Hematopoietic multipotent progenitor cell treated with erythropoietin and hydrocortisone succinate and interleukin-3 and kit ligand, for 17 days (in vitro differentiated cells): Measurements from ENCODE around the gene GPC5.
"Not testable (repeated sequence)": the region's sequence is repeated elsewhere in the genome, so short reads cannot be mapped to it uniquely, and the experiment has no call there.

Experiments used
- DNase-seq: peaks from one replicate; pipeline ENCODE4 v3.0.0-alpha.2; 2015; ENCODE audit warnings: low spot score

GPC5 gene

DNA sequence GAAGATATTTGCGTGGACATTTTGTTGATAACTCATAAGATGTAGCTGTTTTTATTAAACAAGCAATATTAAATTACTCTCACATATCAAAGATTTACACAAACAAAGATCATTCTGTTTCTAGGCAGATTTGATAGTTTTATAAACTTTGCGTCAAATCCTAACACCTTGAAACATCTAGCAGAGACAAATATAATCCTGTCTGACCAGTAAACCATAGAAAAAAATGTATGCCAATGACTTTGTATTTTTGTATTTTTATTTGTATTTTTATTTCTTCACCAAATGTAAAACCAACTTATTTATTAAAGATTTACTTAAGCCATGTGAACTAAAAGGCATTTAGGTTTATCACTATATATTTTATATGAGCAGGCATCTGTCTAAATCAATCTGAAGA is 494.6 kb downstream of the GPC5 start:
- no peak for DNase-seq

DNA sequence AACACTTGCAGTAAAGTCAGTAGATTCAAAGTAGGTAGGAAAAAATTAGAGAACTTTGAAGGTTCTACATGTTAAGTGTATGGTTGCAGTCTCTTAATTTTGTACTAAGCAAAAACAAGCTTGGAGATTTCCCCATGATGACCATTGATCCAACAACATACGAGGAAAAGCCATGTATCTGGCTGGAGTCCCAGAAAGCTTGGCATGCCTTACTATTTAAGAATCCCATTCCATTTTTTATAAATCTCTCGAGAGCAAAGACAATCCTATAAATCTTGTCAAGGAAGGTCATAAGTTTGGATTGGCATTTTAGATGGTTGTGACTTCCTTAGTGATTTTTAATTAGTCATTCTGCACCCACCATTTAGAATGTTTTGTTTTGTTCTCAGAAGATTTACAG is 495.9 kb downstream of the GPC5 start:
- DNase-seq = no peak

DNA sequence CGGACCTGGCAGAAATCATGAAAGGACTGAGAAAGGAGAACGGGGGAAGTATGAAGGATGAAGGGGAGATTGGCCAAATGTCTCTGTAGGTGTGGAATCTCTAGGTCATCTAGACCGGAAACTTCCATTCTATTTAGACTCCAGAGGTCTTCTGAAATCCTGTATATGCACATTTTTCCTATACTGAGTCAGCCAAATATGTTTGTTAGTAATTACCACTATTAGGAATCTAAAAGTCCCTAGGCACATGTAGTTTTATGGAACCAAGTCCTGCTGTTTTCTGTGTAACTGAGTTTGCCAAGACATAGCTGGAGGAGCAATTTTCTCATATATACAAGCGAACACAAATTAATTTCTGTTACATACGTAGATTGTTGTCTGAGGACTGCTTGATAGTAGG is 498.1 kb downstream of the GPC5 start:
- DNase-seq = no peak

DNA sequence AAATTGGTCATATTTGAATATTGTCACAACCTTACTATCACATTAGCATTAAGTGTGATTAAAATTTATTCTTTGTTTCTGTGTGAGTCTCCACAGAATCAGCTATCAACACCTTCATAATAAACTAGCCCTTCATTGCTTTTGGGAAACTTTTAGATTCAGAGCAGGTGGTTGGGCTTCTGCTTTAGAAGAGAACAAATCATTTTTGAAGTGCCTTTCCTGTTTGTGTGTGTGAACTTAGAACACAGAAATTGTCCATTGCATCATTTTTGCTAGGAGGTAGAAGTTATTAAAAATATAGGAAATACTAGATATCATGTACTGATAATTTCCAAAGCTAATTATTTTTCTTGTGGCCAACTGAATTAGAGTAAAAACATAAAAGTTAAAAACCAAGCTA is 500.6 kb downstream of the GPC5 start:
- DNase-seq = not testable (repeated sequence)

DNA sequence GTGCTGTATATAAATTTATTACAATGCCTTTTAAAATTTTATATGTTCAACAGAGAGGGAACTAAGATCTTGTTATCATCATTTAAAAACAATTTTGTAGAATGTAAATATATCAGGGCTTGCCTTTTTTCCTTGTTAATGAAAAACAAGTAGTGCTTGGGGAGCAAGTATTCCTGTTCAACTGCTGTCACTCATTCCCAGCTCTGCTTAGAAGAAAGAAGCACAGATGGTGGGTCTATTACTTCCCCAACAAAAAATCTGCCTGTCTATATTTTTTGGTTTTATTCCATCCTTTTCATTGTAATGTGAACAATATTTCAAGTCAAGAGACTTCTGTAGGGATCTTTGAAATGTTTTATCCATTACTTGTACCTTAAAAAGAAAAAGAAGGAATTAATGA is 503.9 kb downstream of the GPC5 start:
- no peak for DNase-seq

DNA sequence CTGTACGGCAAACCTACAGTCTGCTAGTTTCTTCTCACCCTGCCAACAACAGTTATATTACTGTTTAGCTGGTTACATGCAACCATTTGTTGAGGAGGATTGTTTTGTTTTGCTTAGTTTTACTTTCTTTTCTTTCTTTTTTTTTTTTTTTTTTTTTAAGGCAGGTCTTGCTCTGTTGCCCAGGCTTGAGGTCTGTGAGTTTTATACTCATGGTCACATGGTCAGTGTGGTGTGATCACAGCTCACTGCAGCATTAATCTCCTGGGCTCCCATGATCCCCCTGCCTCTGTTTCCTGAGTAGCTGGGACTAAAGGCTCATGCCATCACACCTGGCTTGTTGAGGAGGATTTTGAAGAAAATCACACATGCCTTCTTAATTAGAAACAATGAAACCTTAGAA is 505.6 kb downstream of the GPC5 start:
- no peak for DNase-seq

DNA sequence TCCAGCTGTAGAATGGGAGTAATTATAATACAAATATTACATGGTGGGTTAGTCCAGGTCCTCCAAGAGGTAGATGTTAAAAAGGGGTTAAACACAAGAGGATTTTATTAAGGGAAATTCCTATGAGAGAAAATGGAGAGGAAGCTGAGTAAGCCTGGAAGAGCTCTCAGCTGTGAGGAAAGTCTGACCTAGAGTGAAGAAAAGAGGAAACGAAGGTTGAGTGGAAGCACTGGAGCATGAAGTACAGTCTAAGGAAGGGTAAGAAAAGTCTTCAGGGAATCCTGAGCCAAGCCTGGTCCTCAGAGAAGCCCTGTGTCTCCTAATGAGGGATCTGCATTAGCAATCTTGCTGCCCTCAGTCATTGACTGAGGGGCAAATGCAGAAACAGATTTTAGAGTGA is 506.2 kb downstream of the GPC5 start:
- no peak for DNase-seq

DNA sequence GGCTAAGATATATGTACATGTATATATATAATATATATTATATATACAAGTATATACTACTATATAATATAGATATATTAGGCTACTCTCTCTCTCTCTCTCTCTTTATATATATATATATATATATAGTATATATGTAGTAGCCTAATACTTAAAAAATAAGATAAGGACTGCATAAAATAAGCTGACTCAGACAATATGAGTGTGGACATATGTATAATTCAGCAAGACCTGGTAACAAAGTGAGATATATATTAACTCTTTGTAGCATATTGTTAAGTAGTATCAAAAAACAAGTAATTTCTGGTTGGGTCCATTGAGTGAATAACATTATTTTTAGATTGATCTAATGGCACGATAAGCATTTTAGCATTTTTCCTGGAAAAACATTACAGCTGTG is 509.0 kb downstream of the GPC5 start:
- DNase-seq = no peak

DNA sequence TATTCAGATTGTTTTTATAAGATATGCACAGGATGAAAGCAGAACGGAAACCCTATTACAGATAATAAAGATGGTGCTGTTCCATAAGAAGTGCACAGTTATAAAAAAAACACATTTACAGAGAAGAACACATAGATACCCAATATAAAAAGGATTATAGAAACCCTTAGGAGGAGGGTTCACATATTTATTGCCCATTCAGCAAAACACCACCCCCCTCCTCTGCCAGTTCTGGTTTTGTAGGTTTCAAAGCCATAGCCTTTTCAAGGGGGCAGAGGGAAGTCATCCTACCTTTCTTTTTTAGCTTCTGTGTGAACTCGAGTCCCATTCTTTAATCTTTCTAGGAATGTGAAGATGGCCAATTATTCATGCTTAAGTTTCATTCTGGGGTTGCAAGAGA is 511.2 kb downstream of the GPC5 start:
- DNase-seq = no peak

DNA sequence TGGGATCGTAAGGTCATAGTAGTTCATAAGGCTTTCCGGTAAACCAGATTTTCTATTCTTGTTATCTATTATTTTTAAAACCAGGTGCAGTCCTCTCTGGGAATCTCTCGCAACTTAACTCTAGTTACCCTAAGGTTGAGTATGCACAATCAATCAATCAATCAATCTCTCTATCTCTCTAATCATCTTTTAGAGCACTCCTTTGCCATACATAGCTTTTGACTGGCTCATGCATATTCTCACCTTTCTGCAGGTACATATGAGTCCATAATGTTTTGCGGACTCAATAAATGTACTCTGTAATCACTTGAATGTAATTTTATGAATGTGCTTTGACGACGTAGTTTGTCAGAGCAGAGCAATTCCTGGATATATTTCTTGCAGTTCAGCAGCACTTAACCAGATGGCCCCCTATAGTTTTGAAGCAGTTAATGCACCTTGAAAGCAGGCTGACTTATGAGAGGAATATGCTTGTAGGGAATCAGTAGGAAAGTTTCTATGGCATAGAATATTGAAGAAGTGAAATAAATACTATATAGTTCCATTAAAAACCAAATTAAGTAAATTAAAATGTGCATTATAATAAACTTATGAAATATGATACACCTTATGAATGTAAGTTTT is 524.7 kb downstream of the GPC5 start:
- no peak for DNase-seq

DNA sequence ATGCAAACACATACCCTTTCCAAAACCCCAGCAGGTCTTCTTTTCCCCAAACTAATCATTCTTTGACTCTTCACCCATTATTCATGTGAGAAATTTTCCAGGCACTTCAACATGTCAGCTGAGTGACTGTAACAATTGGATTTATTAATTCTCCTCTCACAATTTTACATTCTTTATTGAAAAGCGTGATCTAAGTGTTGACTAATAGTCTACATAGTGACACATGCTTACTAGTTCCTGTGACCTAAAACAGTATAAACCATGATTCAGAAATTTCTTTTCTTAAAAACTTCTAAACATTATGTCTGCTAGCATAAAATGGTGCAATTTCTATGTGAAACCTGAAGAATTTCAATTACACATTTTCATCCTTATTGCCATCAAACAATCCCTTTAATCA is 532.3 kb downstream of the GPC5 start:
- no peak for DNase-seq

DNA sequence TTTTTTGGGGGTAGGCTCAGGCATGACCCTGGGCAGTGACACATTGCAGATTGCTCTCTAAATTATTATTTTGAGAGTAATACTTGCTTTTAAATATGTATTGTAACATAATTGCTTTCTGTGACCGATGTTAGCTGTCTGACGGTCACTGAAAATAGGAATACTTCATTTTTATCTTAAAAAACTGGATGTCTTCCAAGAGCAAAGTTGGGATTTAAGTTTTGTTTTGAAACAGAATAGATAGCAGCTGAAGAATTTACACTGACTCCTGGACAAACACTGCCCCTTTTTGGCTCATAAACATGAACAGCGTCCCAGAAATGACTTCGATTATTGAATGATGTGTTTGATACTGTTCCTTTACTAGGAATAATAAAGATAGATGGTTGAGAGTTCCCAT is 535.9 kb downstream of the GPC5 start:
- no peak for DNase-seq

DNA sequence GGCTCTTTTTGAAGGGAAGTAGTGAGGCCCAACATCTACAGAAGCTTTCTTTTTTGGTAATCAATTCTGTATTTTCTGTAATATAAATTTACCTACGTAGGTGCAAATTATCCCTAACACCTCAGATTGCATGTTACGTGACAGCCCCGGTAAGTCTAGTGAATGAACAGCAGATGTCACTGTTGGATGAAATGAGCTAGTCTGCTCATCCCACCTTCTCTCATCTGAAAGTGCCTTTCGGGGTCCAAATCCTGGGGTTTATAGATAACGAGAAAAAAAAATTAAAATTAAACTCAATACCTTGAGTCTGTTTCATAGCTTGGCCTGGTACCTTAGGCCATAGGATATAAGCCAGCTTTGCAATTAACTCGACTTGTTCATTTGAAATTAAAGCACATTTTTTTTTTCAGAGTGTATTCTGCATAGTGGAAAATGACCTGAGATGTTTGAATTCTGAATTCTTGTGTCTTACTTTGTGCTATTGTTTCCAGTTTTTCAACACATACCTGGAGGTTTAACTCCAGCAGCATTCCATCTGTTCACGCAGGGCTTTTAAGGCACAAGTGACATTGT is 548.2 kb downstream of the GPC5 start:
- no peak for DNase-seq

DNA sequence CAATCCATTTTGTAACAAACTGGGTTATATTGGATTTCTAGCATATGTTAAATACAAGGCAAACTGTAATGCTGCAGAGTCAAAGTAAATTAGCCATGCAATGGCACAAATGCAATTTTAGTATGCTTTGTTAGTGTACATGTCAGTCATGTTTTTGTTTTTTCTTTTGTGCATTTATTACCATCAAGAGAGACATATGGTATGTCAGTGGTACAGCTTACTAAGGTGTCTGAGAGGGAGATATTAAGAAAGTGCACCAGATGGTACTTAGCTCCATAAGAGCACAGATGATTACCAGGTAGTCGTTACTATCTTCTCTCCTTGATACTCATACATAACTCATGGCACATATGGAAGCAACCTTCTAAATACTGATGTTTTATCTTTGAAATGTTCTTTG is 550.3 kb downstream of the GPC5 start:
- no peak for DNase-seq

DNA sequence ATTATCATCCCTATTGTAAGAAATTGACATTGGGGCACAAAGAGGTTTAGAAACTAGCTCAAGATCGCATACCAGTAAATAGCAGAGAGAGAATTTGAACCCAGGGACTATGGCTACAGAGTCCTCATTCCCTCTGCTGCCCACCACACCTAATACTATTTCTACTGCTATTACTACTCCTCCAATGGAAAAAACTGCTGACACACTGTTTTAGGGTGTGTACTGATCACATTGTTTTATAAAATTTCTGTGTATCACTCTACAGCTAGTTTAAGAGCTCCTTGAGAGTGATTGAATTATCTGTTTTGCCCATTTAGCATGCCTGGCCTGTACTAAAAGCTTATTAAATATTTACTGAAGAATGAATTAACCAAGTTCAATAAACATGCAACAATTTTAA is 552.4 kb downstream of the GPC5 start:
- DNase-seq = no peak

DNA sequence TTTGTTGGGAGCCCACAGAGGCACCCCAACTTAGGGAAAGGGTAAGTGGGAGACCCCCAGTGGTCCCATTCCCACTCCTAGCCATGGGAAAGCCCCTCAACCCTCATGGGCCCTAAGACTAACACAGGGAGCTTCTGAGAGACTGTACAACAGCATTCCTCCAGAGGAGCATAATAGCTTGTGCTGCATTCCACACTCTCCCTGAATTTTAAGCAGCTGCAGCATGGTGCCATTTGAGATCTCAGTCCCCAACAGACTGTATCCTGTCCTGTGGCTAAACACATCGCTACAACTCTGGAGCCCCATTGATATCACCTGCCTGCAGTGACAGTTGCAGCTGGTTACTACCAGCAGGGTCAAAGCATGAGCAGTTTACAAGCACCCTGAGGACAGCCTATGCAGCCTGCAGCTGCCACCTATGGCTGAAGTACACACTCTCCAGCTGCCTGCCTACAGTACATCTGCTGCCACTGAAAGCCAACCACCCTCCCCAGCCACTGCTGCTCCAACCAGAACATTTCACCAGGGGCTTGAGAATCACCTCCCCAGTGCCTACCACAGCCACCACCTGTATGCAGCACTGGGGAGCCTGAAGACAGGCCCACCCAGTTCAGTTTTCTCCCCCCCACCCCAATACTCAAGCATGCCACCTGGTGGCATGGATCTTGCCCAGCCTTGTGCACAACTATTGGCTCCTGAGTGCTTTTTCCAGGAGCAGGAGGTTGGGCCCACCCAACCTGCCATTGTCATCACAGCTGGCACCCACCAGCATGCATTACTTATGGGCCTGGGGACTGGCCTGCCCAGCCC is 557.3 kb downstream of the GPC5 start:
- no peak for DNase-seq

DNA sequence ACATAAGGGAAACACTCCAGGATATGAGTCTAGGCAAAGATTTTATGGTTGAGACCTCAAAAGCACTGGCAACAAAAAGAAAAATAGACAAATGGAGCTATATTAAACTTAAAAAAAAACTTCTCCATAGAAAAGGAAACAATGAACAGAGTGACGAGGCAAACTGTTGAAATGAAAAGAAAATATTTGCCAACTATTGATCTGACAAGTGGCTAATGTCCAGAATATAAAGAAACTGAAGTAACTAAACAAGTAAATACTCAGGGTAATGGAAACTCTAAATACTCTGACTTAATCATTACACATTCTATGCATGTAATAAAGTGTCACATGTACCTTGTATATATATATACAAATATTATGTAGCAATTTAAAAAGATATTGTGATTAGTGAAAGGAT is 562.5 kb downstream of the GPC5 start:
- DNase-seq = no peak

DNA sequence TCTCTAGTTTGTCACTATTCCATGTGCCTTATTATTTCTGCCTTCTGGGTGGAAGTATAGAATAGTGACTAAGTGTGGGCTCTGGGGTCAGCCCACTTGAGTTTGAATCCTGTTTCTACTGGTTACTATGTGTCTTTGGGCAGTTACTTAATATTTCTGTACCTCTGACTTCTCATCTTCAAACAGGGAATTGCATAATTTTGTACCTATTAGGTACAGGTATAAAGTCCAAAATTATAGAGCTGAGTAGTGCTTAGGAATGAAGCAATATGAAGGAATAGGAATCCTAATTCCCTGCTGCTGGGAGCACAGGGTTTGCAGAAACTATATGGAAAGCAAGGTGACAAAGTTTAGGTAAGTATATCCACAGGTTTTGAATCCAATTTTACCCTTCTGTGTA is 564.5 kb downstream of the GPC5 start:
- DNase-seq = no peak

DNA sequence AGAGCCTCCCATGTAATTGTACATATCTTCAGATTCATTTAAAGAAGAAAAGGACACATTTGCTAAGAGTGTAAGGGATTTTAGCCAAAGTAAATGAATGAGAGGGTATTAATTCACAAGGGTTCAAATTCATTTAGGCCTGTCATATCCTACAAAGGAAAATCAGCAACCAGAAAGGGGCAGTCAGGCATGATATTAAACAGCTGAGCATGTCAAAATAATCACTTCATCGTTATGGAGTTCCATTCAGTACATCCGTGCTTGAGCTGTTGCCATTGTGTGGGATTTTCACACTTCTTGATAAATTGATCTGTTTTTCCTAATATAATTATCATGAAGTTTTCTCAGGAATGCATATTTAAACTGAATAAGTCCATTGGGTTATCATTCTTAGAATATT is 567.1 kb downstream of the GPC5 start:
- DNase-seq = no peak

DNA sequence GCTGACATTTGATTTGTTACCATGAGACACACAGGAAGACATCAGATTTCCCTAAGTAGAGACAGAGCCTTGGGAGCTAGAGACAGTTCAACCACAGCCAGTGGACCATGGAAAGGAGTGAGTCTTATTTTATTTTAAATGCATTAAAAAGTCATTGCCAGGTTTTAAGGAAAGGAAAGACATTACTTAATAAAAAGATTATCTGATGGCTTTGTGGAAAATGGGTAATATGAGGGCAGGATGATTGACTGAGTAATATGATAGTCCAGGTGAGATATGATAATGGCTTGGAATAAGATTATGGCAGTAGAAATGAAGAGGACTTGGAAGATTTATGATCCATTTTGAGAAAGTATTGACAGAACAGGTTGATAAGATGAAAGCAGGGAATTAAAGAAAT is 580.1 kb downstream of the GPC5 start:
- no peak for DNase-seq

DNA sequence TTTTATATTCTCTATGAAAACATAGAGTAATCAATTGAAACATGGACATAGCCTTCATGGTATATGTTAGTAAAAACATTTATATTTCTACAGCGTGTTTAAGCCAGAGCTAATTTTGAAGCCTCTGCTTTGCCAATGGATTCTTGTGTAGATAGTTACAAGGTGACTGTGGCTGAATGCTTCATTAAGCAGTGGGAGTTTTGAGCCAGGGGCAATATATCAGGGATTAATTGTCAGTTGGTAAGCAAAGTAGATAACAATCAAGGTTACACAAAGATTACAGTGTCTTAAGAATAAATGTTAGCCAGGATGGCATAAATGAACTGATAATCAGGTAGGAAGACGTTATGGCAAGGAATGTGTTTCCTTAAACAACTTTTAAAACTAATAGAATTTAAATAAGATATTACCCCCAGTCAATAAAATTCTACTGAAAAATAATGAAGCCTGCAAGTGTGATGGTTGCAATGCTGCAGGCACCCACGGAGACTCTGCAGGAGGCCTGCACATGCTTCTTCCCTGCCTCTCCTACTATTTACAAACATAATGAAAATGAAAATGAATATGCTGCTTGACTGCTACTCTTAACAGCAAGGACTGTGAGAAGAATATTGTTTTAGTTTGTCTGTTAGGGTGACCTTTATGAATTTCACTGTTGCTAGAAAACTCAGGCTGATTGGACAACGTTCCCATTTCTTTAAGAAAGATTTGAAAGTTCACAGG is 588.5 kb downstream of the GPC5 start:
- DNase-seq = no peak

DNA sequence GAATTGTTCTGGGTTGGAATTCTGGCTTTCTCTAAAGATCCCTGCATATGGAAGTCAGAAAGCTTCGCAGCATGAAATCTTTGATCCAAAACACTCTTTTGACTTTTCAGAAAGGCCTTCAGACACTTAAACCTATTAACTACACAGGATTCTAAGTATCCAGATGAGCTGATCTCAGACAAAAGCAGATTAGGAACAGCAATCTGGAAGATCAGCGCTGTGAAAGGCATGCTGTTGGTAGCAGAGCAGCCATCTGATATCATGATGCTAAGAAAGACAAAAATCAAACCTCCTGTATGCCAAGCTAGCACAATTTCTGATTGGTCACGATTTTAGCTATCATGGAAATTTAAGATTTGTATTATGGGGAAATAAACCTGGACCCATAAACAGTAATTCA is 589.9 kb downstream of the GPC5 start:
- no peak for DNase-seq

DNA sequence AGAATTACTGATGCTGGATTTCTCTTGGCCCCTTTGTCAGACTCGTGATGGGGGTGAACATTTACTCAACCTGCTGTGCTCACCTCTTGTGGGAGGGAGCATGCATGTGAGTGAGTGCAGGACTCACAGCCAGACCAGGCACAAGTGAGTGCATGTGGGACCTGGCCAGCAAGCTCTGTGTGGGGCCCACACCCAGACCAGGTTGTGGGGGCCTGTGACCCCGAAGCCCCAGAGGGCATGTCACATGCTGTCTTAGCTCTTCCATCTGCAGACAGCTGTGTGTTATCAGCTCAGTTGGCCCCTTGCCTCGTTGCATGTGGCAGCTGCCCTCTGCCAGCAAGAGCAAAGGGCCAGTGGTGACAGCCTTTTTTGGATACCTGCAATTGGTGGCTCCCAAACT is 614.4 kb downstream of the GPC5 start:
- no peak for DNase-seq
